ENCODE data around the gene OSBPL2.

OSBPL2 gene

DNA sequence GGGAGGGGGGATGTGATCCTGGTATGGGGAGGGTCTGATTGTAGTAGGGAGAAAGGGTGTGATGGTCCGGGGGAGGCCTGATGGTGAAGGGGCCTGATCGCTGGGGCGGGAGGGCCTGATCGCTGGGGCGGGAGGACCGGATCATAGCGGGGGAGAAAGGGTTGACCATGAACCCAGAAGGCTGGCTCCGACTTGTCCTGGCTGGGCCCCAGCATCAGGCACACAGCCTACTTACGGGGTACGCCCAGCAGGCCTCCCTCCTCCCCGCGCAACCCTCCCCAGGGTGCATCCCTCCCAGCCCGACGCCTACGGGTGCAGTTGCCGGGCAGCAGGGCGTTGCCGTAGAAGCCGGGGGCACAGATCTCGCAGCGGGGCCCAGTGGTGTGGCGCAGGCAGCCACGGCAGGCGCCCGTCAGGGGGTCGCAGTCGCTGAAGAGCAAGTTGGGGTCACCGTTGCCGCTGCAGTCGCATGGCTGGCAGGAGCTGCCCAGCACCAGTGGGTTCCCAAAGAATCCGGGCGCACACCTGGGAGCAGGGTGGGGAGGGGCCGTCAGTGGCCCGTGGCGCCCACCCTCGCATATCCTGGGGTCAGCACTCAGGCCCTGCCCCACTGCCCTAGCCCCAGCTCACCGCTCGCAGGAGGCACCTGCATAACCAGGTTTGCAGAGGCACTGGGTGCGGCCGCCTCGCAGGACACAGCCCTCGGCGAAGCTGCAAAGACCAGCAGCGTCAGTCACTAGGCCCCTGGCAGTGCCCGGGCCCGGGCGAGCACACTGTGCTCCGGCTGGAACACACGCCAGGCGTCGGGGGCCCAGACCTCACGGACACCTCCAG lies 85.0 kb downstream of the OSBPL2 start:
- no peak overlapping the region for H2AK5ac ChIP-seq (ENCODE audit: low read length)
- no peaks in the 10 kb centered on the region for H3K79me2 ChIP-seq (ENCODE audit: control insufficient read depth, insufficient read depth, low read length, poor library complexity)
- H4K91ac ChIP-seq (ENCODE audit: low read depth, low read length) = no peak overlapping the region
- no peak overlapping the region for H3K4me3 ChIP-seq (ENCODE audit: low read depth, low read length)
- H3K27ac ChIP-seq (ENCODE audit: low read depth, low read length) = no peak overlapping the region
- no peak overlapping the region for H3K14ac ChIP-seq (ENCODE audit: low read length)
- H3K9ac ChIP-seq (ENCODE audit: low read length) = no peak overlapping the region
- H2BK5ac ChIP-seq (ENCODE audit: low read depth, low read length, poor library complexity) = no peak overlapping the region
- peaks cover 3% of the 10 kb centered on the region for H3K9me3 ChIP-seq (ENCODE audit: insufficient read depth, low read depth, low read length)
- H3K27me3 ChIP-seq (ENCODE audit: insufficient read depth, low read length) = no peaks in the 10 kb centered on the region
- H3K4ac ChIP-seq (ENCODE audit: low read depth, low read length) = no peak overlapping the region
- no peaks in the 10 kb centered on the region for H3K79me1 ChIP-seq (ENCODE audit: low read length)
- WGBS (ENCODE audit: extremely low coverage, insufficient coverage, insufficient read length) = no CpG with 5 or more reads among the region's 52 CpGs
- no peak overlapping the region for H3K4me2 ChIP-seq (ENCODE audit: low read length)
- H4K8ac ChIP-seq (ENCODE audit: low read depth, low read length) = no peak overlapping the region
- no peak overlapping the region for H3K18ac ChIP-seq (ENCODE audit: low read length)
- H2BK120ac ChIP-seq (ENCODE audit: insufficient read depth, low read length, poor library complexity) = no peak overlapping the region
- no peak overlapping the region for H2BK12ac ChIP-seq (ENCODE audit: low read length)
- no peak overlapping the region for H4K12ac ChIP-seq (ENCODE audit: low read depth, low read length)
- no peak overlapping the region for H2AFZ ChIP-seq (ENCODE audit: insufficient read depth, low read length, poor library complexity)
- H3K4me1 ChIP-seq (ENCODE audit: control insufficient read depth in 1 of 2, insufficient read depth in 2 of 2, low read length in 2 of 2) = no peaks in the 10 kb centered on the region
- DNase-seq = no peak
- H3K36me3 ChIP-seq (ENCODE audit: control insufficient read depth in 1 of 2, insufficient read depth in 2 of 2, low read length in 2 of 2) = peaks cover 86 to 89% of the 10 kb centered on the region in 2 experiments
- H3K23ac ChIP-seq (ENCODE audit: low read length) = no peak overlapping the region

DNA sequence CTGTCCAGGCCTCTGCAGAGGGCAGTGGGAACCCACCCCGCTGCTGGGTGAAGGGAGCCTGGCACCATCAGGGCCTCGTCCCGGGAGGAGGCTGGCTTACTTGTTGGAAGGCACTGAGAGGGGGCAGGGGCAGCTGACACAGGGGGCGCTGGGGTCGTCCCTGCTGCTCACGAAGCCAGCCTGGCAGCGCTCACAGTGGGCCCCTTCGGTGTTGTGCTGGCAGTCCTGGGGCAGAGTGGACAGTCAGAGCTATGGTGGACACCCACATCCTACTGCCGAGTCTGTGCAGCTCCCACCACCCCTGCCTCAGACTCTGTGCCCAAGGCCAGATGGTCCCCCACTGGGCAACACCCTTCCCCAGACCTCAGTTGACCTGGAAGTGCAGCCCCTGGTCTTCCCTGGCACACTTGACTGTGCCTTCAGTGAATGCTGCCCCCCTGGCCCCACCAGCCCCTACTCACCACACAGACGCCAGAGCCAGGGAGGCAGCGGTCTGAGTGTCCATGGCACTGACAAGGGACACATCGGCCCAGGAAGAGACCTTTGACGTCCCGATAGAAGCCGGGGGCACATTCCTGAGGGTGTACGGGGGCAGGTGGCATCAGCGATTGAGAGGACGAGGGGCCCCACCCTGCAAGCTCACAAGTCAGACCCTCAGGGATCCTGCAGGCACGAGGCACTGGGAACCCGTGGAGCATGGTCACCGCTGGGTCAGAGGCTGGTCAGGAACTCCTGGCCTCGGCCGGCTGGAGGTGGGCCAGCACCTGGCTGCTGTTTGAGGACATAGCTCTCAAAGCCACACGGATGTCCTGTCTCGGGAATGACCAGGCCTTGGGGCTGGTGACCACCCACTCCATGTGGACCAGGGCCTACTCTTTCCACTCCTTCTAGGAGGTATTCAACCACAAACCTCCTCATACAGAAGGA lies 85.9 kb downstream of the OSBPL2 start:
- no peak overlapping the region for H3K4me2 ChIP-seq (ENCODE audit: low read length)
- no peaks in the 10 kb centered on the region for H3K27me3 ChIP-seq (ENCODE audit: insufficient read depth, low read length)
- H3K9me3 ChIP-seq (ENCODE audit: insufficient read depth, low read depth, low read length) = peaks cover 3% of the 10 kb centered on the region
- DNase-seq = no peak
- no peak overlapping the region for H4K12ac ChIP-seq (ENCODE audit: low read depth, low read length)
- H3K79me1 ChIP-seq (ENCODE audit: low read length) = no peaks in the 10 kb centered on the region
- no peak overlapping the region for H3K23ac ChIP-seq (ENCODE audit: low read length)
- H4K8ac ChIP-seq (ENCODE audit: low read depth, low read length) = no peak overlapping the region
- H3K14ac ChIP-seq (ENCODE audit: low read length) = no peak overlapping the region
- no peak overlapping the region for H3K4ac ChIP-seq (ENCODE audit: low read depth, low read length)
- H2BK120ac ChIP-seq (ENCODE audit: insufficient read depth, low read length, poor library complexity) = no peak overlapping the region
- no peak overlapping the region for H2AFZ ChIP-seq (ENCODE audit: insufficient read depth, low read length, poor library complexity)
- H3K79me2 ChIP-seq (ENCODE audit: control insufficient read depth, insufficient read depth, low read length, poor library complexity) = no peaks in the 10 kb centered on the region
- no peak overlapping the region for H3K18ac ChIP-seq (ENCODE audit: low read length)
- H3K36me3 ChIP-seq (ENCODE audit: control insufficient read depth in 1 of 2, insufficient read depth in 2 of 2, low read length in 2 of 2) = peaks cover 86 to 89% of the 10 kb centered on the region in 2 experiments
- H2AK5ac ChIP-seq (ENCODE audit: low read length) = no peak overlapping the region
- no peak overlapping the region for H2BK12ac ChIP-seq (ENCODE audit: low read length)
- H3K4me1 ChIP-seq (ENCODE audit: control insufficient read depth in 1 of 2, insufficient read depth in 2 of 2, low read length in 2 of 2) = no peaks in the 10 kb centered on the region
- no peak overlapping the region for H3K4me3 ChIP-seq (ENCODE audit: low read depth, low read length)
- H3K27ac ChIP-seq (ENCODE audit: low read depth, low read length) = no peak overlapping the region
- H3K9ac ChIP-seq (ENCODE audit: low read length) = no peak overlapping the region
- H4K91ac ChIP-seq (ENCODE audit: low read depth, low read length) = no peak overlapping the region
- no peak overlapping the region for H2BK5ac ChIP-seq (ENCODE audit: low read depth, low read length, poor library complexity)
- no CpG with 5 or more reads among the region's 25 CpGs for WGBS (ENCODE audit: extremely low coverage, insufficient coverage, insufficient read length)

- no peak overlapping the region for H3K18ac ChIP-seq (ENCODE audit: low read length)
- H2BK5ac ChIP-seq (ENCODE audit: low read depth, low read length, poor library complexity) = no peak overlapping the region
- no peak overlapping the region for H3K23ac ChIP-seq (ENCODE audit: low read length)
- no peak overlapping the region for H3K4me3 ChIP-seq (ENCODE audit: low read depth, low read length)
- WGBS (ENCODE audit: extremely low coverage, insufficient coverage, insufficient read length) = no CpG with 5 or more reads among the region's 14 CpGs
- H3K9me3 ChIP-seq (ENCODE audit: insufficient read depth, low read depth, low read length) = peaks cover 3% of the 10 kb centered on the region
- no peaks in the 10 kb centered on the region for H3K79me2 ChIP-seq (ENCODE audit: control insufficient read depth, insufficient read depth, low read length, poor library complexity)
- H3K27me3 ChIP-seq (ENCODE audit: insufficient read depth, low read length) = no peaks in the 10 kb centered on the region
- DNase-seq = no peak
- no peak overlapping the region for H2AFZ ChIP-seq (ENCODE audit: insufficient read depth, low read length, poor library complexity)
- H3K14ac ChIP-seq (ENCODE audit: low read length) = no peak overlapping the region
- no peak overlapping the region for H4K12ac ChIP-seq (ENCODE audit: low read depth, low read length)
- H4K91ac ChIP-seq (ENCODE audit: low read depth, low read length) = no peak overlapping the region
- H3K27ac ChIP-seq (ENCODE audit: low read depth, low read length) = no peak overlapping the region
- H2AK5ac ChIP-seq (ENCODE audit: low read length) = no peak overlapping the region
- no peaks in the 10 kb centered on the region for H3K79me1 ChIP-seq (ENCODE audit: low read length)
- no peak overlapping the region for H3K4me2 ChIP-seq (ENCODE audit: low read length)
- H3K4ac ChIP-seq (ENCODE audit: low read depth, low read length) = no peak overlapping the region
- H4K8ac ChIP-seq (ENCODE audit: low read depth, low read length) = no peak overlapping the region
- no peaks in the 10 kb centered on the region for H3K4me1 ChIP-seq (ENCODE audit: control insufficient read depth in 1 of 2, insufficient read depth in 2 of 2, low read length in 2 of 2)
- no peak overlapping the region for H2BK120ac ChIP-seq (ENCODE audit: insufficient read depth, low read length, poor library complexity)
- H3K9ac ChIP-seq (ENCODE audit: low read length) = no peak overlapping the region
- no peak overlapping the region for H2BK12ac ChIP-seq (ENCODE audit: low read length)
- H3K36me3 ChIP-seq (ENCODE audit: control insufficient read depth in 1 of 2, insufficient read depth in 2 of 2, low read length in 2 of 2) = peaks cover 90 to 93% of the 10 kb centered on the region in 2 experiments
Measured at GRCh38 chr20:62325172-62325905, 87.0 kb downstream of the OSBPL2 start.

DNA sequence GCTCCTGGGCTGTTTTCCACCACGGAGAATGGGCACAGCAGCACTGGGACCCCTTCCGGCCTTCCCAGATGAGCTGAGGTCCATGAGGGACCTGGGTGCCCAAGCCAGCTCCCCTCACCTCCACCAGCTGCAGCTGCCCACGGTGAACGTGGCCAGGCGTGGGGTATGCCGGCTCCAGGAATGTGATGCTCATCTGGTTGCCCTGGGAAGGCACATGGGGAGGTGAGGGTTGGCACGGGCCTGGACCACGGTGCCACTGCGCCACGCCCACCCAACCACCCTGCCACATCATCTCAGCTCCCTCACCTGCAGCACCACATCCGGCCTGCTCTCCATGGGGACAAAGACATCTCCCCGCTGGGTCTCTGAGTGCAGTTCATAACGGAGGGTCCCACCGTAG lies 88.2 kb downstream of the OSBPL2 start:
- no peaks in the 10 kb centered on the region for H3K4me1 ChIP-seq (ENCODE audit: control insufficient read depth in 1 of 2, insufficient read depth in 2 of 2, low read length in 2 of 2)
- no peaks in the 10 kb centered on the region for H3K27me3 ChIP-seq (ENCODE audit: insufficient read depth, low read length)
- no CpG with 5 or more reads among the region's 14 CpGs for WGBS (ENCODE audit: extremely low coverage, insufficient coverage, insufficient read length)
- no peaks in the 10 kb centered on the region for H3K79me1 ChIP-seq (ENCODE audit: low read length)
- no peak overlapping the region for H2BK5ac ChIP-seq (ENCODE audit: low read depth, low read length, poor library complexity)
- no peak overlapping the region for H3K27ac ChIP-seq (ENCODE audit: low read depth, low read length)
- no peak overlapping the region for H3K23ac ChIP-seq (ENCODE audit: low read length)
- no peak for DNase-seq
- H2AFZ ChIP-seq (ENCODE audit: insufficient read depth, low read length, poor library complexity) = no peak overlapping the region
- no peaks in the 10 kb centered on the region for H3K79me2 ChIP-seq (ENCODE audit: control insufficient read depth, insufficient read depth, low read length, poor library complexity)
- no peak overlapping the region for H4K91ac ChIP-seq (ENCODE audit: low read depth, low read length)
- no peak overlapping the region for H4K12ac ChIP-seq (ENCODE audit: low read depth, low read length)
- no peak overlapping the region for H3K4me3 ChIP-seq (ENCODE audit: low read depth, low read length)
- no peak overlapping the region for H2AK5ac ChIP-seq (ENCODE audit: low read length)
- no peak overlapping the region for H3K9ac ChIP-seq (ENCODE audit: low read length)
- peaks cover 95 to 96% of the 10 kb centered on the region in 2 experiments for H3K36me3 ChIP-seq (ENCODE audit: control insufficient read depth in 1 of 2, insufficient read depth in 2 of 2, low read length in 2 of 2)
- peaks cover 3% of the 10 kb centered on the region for H3K9me3 ChIP-seq (ENCODE audit: insufficient read depth, low read depth, low read length)
- no peak overlapping the region for H3K4ac ChIP-seq (ENCODE audit: low read depth, low read length)
- no peak overlapping the region for H4K8ac ChIP-seq (ENCODE audit: low read depth, low read length)
- no peak overlapping the region for H2BK12ac ChIP-seq (ENCODE audit: low read length)
- H3K4me2 ChIP-seq (ENCODE audit: low read length) = no peak overlapping the region
- H2BK120ac ChIP-seq (ENCODE audit: insufficient read depth, low read length, poor library complexity) = no peak overlapping the region
- H3K14ac ChIP-seq (ENCODE audit: low read length) = no peak overlapping the region
- no peak overlapping the region for H3K18ac ChIP-seq (ENCODE audit: low read length)

Measured in trophoblast cell (in vitro differentiated cells and primary cell).